Glutamatergic neuron (in vitro differentiated cells): ENCODE measurements around the gene RNGTT. TPM values are rescaled to one million over a fixed set of nuclear protein-coding genes. Genes with fewer than 3 reads are reported as not detected.
A peak's percentile ranks its signal among the peaks of the same experiment; 100 is the strongest.

ENCODE experiments used
- DNase-seq: peaks from one replicate; pipeline ENCODE4 v3.0.0; 2022
- H3K27ac Mint-ChIP-seq: one replicate; pipeline ENCODE4 v1.8.0; 2020; ENCODE audit warnings: mild to moderate bottlenecking, mixed read lengths, inconsistent platforms; ENCODE audit not compliant: unreplicated experiment
- H3K27me3 Mint-ChIP-seq: one replicate; pipeline ENCODE4 v1.8.0; 2020; ENCODE audit warnings: mild to moderate bottlenecking, moderate library complexity, mixed read lengths, inconsistent platforms; ENCODE audit not compliant: unreplicated experiment
- H3K36me3 Mint-ChIP-seq: one replicate; pipeline ENCODE4 v1.8.0; 2020; ENCODE audit warnings: mild to moderate bottlenecking, mixed read lengths, inconsistent platforms; ENCODE audit not compliant: unreplicated experiment
- H3K4me1 Mint-ChIP-seq: one replicate; pipeline ENCODE4 v1.8.0; 2020; ENCODE audit warnings: mild to moderate bottlenecking, low read depth, mixed read lengths, inconsistent platforms; ENCODE audit not compliant: unreplicated experiment
- H3K4me3 Mint-ChIP-seq: one replicate; pipeline ENCODE4 v1.8.0; 2020; ENCODE audit warnings: mild to moderate bottlenecking, mixed read lengths, inconsistent platforms; ENCODE audit not compliant: unreplicated experiment
- H3K9me3 Mint-ChIP-seq: one replicate; pipeline ENCODE4 v1.8.0; 2020; ENCODE audit warnings: mild to moderate bottlenecking, moderate library complexity, mixed read lengths, inconsistent platforms; ENCODE audit not compliant: unreplicated experiment
- total RNA-seq: library from RNA; stranded (reverse); fragmentation: NEBNext Ultra II Directional; extraction: Animal tissue kit (Norgen Biotek cat#: 25700); gene quantifications from one replicate; pipeline ENCODE4 v1.2.1, GENCODE V29; 2021; ENCODE audit not compliant: unreplicated experiment
- TF ChIP-seq, protein P1 (sequence below): fragments of 200-600 bp; sonication (generic); IDR thresholded peaks from one replicate; pipeline ENCODE4 v1.5.0; 2021; ENCODE audit not compliant: partially characterized antibody, unreplicated experiment

Gene RNGTT
- total RNA-seq, 1 donor from 2014 or later: 23.9 TPM

- TF ChIP-seq, protein P1, sequence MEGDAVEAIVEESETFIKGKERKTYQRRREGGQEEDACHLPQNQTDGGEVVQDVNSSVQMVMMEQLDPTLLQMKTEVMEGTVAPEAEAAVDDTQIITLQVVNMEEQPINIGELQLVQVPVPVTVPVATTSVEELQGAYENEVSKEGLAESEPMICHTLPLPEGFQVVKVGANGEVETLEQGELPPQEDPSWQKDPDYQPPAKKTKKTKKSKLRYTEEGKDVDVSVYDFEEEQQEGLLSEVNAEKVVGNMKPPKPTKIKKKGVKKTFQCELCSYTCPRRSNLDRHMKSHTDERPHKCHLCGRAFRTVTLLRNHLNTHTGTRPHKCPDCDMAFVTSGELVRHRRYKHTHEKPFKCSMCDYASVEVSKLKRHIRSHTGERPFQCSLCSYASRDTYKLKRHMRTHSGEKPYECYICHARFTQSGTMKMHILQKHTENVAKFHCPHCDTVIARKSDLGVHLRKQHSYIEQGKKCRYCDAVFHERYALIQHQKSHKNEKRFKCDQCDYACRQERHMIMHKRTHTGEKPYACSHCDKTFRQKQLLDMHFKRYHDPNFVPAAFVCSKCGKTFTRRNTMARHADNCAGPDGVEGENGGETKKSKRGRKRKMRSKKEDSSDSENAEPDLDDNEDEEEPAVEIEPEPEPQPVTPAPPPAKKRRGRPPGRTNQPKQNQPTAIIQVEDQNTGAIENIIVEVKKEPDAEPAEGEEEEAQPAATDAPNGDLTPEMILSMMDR: no peak
- Mint-ChIP-seq H3K9me3 (peaks cover 2% of the 10 kb centered on the region), H3K4me1 (no peaks in the 10 kb centered on the region), H3K4me3 (no peak overlapping the region), H3K36me3 (no peaks in the 10 kb centered on the region), H3K27ac (no peak overlapping the region), H3K27me3 (peaks cover 3% of the 10 kb centered on the region)
- DNase-seq: no peak
Measured at GRCh38 chr6:88584581-88585275, 378.7 kb downstream of the RNGTT start.

DNA sequence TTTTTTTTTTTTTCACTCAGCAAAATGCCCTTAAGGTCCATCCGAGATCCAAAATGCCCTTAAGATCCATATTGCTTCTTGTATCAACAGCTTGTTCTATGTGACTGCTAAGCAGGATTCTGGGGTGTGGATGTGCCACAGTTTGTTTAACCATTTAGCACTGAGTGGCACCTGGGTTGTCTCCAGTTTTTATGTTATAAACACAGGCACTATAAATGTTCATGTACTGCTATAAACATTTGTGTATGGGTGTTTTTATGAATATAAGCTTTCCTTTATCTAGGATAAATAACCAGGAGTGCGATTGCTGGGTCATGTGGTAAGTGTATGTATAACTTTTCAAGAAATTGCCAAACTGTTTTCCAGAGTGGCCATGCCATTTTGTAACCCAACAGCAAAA is 386.0 kb downstream of the RNGTT start:
- no peaks in the 10 kb centered on the region for H3K36me3 Mint-ChIP-seq
- peaks cover 6% of the 10 kb centered on the region for H3K4me1 Mint-ChIP-seq
- no peak for DNase-seq
- TF ChIP-seq, protein P1: no peak
- no peak overlapping the region for H3K4me3 Mint-ChIP-seq
- H3K9me3 Mint-ChIP-seq: peaks cover 7% of the 10 kb centered on the region
- peaks cover 2% of the 10 kb centered on the region for H3K27me3 Mint-ChIP-seq
- no peak overlapping the region for H3K27ac Mint-ChIP-seq

DNA sequence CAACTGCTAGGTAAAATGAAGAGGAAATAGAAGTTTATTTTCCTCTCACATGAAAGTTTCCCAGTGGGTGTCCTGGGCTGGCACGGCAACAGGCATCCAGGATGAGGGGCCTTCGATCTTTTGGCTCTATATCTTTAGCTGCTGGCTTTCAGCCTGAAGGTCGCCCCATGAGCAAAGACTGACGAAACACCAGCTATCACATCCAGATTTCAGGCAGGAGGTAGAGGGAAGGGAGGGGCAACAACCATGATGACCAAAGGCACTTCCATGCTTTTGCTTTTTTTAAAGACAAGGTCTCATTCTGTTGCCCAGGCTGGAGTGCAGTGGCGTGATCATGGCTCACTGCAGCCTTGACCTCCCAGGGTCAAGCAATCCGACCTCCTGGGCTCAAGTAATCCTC is 387.9 kb downstream of the RNGTT start:
- H3K36me3 Mint-ChIP-seq: peaks cover 7% of the 10 kb centered on the region
- no peak for DNase-seq
- H3K4me3 Mint-ChIP-seq: no peak overlapping the region
- H3K27ac Mint-ChIP-seq: no peak overlapping the region
- peaks cover 2% of the 10 kb centered on the region for H3K27me3 Mint-ChIP-seq
- TF ChIP-seq, protein P1: no peak
- H3K4me1 Mint-ChIP-seq: peaks cover 6% of the 10 kb centered on the region
- peaks cover 7% of the 10 kb centered on the region for H3K9me3 Mint-ChIP-seq

DNA sequence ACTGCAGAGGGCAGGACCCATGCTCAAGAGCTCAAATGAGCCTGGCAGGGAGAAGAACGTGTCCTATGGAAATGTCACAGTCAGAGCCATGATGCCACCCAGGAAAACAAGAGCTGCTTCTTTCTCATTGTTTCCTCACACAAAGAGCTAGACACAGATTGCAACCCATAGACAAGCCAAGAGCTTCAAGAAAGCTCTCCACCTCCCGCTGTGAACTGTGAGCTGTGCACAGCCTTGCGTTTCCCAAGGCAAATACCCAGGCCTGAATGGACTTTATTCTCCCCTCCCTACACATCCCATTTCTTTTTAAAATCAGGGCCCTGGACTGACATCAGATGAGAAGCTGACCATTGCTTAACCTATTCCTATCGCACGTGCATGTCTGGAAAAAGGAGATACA is 388.8 kb downstream of the RNGTT start:
- TF ChIP-seq, protein P1: no peak
- peaks cover 6% of the 10 kb centered on the region for H3K4me1 Mint-ChIP-seq
- no peak for DNase-seq
- peak overlapping the region; percentile 31 for H3K27ac Mint-ChIP-seq
- peaks cover 10% of the 10 kb centered on the region for H3K36me3 Mint-ChIP-seq
- peaks cover 10% of the 10 kb centered on the region for H3K9me3 Mint-ChIP-seq
- peaks cover 2% of the 10 kb centered on the region for H3K27me3 Mint-ChIP-seq
- H3K4me3 Mint-ChIP-seq: no peak overlapping the region

GRCh38 chr6:88574031-88574430 is 389.4 kb downstream of the RNGTT start:
- Mint-ChIP-seq H3K27me3 (peaks cover 2% of the 10 kb centered on the region), H3K4me1 (peaks cover 6% of the 10 kb centered on the region), H3K4me3 (no peak overlapping the region), H3K9me3 (peaks cover 11% of the 10 kb centered on the region), H3K36me3 (peaks cover 12% of the 10 kb centered on the region), H3K27ac (peak overlapping the region; percentile 31)
- no peak for DNase-seq
- TF ChIP-seq, protein P1: no peak
